Astrocyte of the cerebellum (primary cell): ENCODE results near the gene A4GALT.
"Not testable (repeated sequence)": the region's sequence is repeated elsewhere in the genome, so short reads cannot be mapped to it uniquely, and the experiment has no call there.

Experiments
- DNase-seq: peaks from one replicate; pipeline ENCODE4 v3.0.0-alpha.2; 2011; ENCODE audit warnings: low read depth
- H3K4me3 ChIP-seq: 2 replicates; pipeline ENCODE4 v1.5.1; 2011; ENCODE audit warnings: mild to moderate bottlenecking, low read depth, low read length, moderate library complexity
- in situ Hi-C: cut with HindIII; loops from 2 replicates; pipeline ENCODE4 v1.10.0; 2017; ENCODE audit warnings: low sequenced_read_pairs
- TF ChIP-seq, protein P1 (sequence below): IDR thresholded peaks from 2 replicates; pipeline ENCODE4 v1.5.1; 2012; ENCODE audit warnings: low read length, low read depth, moderate library complexity, mild to moderate bottlenecking; ENCODE audit errors: missing control alignments

The A4GALT gene

DNA sequence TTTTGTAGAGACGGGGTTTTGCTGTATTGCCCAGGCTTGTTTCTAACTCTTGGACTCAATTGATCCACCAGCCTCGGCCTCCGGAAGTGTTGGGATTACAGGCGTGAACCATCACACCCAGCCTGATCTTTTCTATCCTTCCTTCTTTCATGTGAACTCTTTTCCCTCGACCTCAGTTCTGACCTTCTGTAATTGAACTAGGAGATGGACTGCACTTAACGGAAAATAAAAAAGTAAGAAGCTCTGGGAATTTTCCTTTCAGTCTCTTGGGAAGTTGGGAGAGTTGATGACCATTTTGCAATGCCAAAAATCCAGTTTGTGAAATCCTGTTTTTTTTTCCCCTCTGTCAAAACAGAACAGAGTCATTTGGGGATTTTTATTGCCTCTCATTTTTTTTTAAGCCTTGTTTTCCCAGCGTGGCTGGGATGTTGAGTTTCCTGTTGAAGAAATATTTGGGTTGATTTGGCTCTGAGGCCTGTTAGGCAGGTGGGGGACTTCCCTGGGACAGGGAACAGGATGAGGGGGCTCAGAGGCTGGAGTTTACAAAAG, 44.5 kb downstream of the A4GALT start:
- in situ Hi-C loops, result no loop called here

DNA sequence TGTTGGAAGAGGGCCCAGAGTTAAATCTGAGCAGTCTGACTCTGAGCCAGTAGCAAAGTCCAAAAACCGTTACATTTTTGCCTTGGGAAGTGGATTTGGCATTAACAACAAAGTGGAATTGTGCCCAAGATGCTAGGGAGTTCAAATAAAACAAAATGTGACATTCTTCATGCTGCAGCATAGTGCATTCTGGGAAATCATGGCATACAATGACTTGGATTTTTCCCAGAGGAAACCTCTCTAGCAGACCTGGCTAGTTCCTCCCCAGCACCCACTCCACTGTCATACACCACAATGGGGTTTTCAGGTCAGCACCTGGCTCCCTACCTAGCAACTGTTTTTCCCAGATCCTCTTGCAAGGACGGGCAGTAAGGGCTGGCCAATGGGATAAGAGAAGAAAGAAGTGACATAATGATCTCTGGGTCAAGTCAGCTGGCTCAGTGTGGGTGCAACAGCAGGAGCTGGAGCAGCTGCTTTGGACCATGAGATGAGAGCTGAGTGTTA, 46.7 kb downstream of the A4GALT start:
- TF ChIP-seq, protein P1, sequence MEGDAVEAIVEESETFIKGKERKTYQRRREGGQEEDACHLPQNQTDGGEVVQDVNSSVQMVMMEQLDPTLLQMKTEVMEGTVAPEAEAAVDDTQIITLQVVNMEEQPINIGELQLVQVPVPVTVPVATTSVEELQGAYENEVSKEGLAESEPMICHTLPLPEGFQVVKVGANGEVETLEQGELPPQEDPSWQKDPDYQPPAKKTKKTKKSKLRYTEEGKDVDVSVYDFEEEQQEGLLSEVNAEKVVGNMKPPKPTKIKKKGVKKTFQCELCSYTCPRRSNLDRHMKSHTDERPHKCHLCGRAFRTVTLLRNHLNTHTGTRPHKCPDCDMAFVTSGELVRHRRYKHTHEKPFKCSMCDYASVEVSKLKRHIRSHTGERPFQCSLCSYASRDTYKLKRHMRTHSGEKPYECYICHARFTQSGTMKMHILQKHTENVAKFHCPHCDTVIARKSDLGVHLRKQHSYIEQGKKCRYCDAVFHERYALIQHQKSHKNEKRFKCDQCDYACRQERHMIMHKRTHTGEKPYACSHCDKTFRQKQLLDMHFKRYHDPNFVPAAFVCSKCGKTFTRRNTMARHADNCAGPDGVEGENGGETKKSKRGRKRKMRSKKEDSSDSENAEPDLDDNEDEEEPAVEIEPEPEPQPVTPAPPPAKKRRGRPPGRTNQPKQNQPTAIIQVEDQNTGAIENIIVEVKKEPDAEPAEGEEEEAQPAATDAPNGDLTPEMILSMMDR, result no peak
- H3K4me3 ChIP-seq, result no peak overlapping the region
- no peak for DNase-seq
- in situ Hi-C loops, result no loop called here

More for the DNA sequence above, 44.5 kb downstream of the A4GALT start:
- no peak for DNase-seq
- no peak overlapping the region for H3K4me3 ChIP-seq
- TF ChIP-seq, protein P1, result no peak

DNA sequence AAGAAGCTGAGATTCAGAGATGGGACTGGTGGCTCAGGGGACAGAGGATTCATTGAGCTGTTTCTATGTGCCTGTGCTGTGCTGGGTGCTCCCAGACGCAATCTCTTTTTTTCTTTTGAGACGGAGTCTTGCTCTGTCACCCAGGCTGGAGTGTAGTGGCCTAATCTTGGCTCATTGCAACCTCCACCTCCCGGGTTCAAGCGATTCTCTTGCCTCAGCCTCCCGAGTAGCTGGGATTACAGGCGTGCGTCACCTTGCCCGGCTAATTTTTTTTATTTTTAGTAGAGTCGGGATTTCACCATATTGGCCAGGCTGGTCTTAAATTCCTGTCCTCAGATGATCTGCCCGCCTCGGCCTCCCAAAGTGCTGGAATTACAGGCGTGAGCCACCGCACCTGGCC, 47.6 kb downstream of the A4GALT start:
- in situ Hi-C loops, H3K4me3 ChIP-seq, DNase-seq: not testable (repeated sequence)

DNA sequence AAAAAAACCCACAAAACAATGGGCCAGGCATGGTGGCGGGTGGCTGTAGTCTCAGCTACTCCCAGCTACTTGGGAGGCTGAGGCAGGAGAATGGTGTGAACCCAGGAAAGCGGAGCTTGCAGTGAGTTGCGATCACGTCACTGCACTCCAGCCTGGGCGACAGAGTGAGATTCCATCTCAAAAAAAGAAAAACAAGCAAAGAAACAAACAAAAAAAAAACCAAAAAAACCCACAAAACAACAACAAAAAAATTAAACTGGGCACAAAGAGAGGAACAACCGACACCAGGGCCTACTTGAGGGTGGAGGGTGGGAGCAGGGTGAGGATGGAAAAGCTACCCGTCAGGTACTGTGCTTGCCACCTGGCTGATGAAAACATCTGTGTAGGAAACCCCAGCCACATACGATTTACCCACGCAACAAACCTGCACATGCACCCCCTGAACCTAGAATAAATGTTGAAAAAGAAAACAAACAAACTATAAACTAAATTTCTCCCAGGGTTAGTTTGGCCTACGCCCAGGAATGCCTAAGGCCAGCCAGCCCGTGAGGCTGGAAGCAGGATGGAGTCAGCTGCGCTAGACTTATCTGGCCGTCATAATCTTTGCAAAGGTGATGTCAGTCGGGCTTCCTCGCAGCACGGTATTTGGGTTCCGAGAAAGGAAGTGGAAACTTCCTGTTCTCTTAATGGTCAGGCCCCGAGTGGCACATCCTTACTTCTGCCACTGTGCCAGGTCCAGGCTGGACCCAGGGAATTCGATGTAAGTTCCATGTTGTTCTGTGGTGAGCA, 49.6 kb downstream of the A4GALT start:
- in situ Hi-C loops, result no loop called here
- H3K4me3 ChIP-seq, result no peak overlapping the region
- no peak for DNase-seq
- TF ChIP-seq, protein P1, result no peak

DNA sequence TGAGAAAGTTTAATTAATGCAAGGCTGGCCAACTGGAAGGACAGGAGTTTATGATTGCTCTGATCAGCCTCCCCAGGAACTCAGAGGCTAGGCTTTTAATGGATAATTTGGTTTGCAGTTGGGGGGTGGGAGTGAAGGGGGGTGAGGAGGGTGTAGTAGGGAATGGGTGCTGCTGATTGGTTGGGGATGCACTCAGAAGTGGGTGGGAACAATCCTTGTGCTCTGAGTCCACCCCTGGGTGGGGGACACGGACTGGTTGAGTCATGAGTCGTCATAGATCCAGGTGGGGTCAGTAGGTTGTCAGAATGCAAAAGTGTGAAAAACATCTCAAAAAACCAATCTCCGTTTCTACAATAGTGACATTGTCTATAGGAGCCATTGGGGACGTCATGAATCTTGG, 50.6 kb downstream of the A4GALT start:
- no peak overlapping the region for H3K4me3 ChIP-seq
- in situ Hi-C loops, result no loop called here
- no peak for DNase-seq
- TF ChIP-seq, protein P1, result no peak

DNA sequence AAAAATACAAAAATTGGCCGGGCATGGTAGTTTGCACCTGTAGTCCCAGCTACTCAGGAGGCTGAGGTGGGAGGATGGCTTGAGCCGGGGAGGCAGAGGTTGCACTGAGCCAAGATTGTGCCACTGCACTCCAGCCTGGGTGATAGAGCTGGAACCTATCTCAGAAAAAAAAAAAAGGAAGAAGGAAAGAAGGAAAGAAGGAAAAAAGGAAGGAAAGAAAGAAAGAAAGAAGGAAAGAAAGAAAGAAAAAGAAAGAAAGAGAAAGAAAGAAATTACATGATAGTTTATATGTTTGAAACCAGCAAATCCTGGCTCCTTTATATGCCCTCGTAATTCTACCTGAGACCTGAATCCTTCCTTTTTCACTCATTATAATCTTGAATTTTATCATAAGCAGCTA, 54.3 kb downstream of the A4GALT start:
- in situ Hi-C loops, result loop anchor here (5.0 kb wide), 1 partner anchor 106 kb away; no protein-coding TSS in a partner anchor
- not testable (repeated sequence) for H3K4me3 ChIP-seq, DNase-seq

DNA sequence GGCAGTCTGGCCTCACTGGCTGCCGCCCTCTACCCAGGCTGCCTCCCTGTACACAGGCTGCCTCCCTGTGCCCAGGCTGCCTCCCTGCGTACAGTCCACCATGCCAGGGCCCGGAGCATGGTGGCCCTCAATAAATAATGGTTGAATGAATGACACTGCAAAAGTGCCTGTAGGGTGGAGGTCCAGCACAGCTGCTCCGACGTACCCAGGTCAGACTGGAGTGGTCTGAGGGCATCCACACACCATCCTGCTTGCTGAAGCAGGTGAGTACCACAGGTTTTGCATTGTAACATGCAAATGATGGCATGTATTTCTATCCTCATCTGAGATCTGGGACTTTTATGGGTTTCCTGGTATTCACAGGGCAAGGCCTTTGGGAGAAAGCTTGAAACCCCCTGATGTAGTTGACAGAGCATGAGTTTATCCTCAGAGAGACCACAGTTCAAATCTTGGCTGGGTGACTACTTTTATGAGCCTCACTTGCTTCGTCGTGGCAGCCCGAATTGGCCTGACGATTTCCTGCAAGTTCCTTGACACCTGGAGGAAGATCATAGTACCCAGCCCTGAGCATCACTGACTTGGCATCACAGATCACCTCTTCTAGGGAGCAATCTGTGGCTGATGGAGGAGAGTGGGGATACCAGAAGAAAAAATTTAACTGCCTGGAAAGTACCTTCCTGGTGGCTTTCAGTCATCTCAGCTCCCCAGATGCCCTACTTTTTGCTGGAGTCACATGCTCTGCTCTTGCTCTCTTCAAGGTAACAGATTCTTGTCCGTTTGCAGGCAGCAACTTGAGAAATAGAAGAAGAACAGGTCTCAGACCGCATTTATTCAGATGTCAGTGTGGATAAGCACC, 55.5 kb downstream of the A4GALT start:
- no peak for DNase-seq
- H3K4me3 ChIP-seq, result no peak overlapping the region
- TF ChIP-seq, protein P1, result no peak
- in situ Hi-C loops, result loop anchor here (5.0 kb wide), 1 partner anchor 107 kb away; no protein-coding TSS in a partner anchor
